ENCODE data around the gene TMEM135. TPM values are rescaled to one million over a fixed set of nuclear protein-coding genes. Genes with fewer than 3 reads are reported as not detected.

Gene TMEM135
- total RNA-seq, 1 experiment from 2014 or later: 65.5 TPM

DNA sequence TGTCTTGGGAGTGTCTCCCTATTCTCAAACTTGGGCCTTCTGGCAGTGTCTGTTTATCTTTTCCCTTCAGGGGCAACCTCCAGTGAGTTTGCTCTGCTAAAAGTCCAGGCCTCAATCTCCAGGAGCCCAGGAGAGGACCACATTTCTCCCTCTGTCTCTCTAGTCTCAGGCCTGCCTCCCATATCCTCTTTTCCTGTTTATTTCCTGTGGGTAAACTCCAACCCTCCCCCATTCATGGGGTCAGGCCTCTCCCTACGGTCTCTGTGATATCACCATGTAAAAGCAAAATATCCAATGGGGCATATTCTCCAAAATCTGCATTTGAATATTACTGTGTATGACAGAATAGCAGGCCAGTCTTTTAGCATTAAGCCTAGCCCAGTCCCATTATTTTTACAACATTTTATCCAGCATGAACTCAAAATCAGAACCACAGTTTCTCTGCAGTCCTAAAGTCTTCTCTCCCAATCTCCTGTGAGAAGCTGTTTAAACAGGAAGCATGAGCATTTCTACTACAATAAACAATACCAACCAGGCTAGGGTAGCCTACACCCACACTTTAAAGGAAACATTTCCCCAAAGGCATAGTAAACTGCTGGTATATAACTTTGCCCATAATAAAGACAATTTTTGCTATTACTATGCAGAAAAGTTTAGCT lies 18.0 kb upstream of the TMEM135 start:
- no peak overlapping the region for H3K4me3 ChIP-seq (ENCODE audit: low read depth in 2 of 2, low read length in 2 of 2)
- no peaks in the 10 kb centered on the region for H3K9me3 ChIP-seq (ENCODE audit: control insufficient read depth, insufficient read depth, low read depth, low read length)
- BruUV-seq (replicated peaks): no TSS peak
- CTCF ChIA-PET: interaction anchor here (0.5 kb wide), 1 partner anchor 859 kb away, joined by 4 read pairs; no protein-coding TSS in a partner anchor
- no peak overlapping the region for H3K27ac ChIP-seq (ENCODE audit: low read length)
- no peaks in the 10 kb centered on the region for H3K27me3 ChIP-seq (ENCODE audit: control insufficient read depth, insufficient read depth, low read length)
- no peaks in the 10 kb centered on the region for H3K4me1 ChIP-seq (ENCODE audit: control insufficient read depth, insufficient read depth, low read length)
- intact Hi-C loops (cut with micrococcal nuclease; ENCODE audit: unreplicated experiment) (no loop called here), in situ Hi-C loops (cut with HindIII; ENCODE audit: low pct_unique_long_range_greater_than_20kb, low sequenced_read_pairs) (no loop called here)
- ATAC-seq (no peak), DNase-seq (ENCODE audit: low read depth, low spot score) (no peak)
- no peaks in the 10 kb centered on the region for H3K36me3 ChIP-seq (ENCODE audit: control insufficient read depth, insufficient read depth, low read length)
- TF ChIP-seq TCF7L2 (IDR thresholded peaks at IDR 0.05; ENCODE audit: low read depth, low read length) (no peak), SIN3A (IDR thresholded peaks at IDR 0.05; ENCODE audit: borderline replicate concordance, insufficient read depth, low read depth, low read length) (no peak), POLR2AphosphoS5 (IDR thresholded peaks at IDR 0.05; ENCODE audit: low read depth, low read length) (no peak)
- TF ChIP-seq, protein P1, sequence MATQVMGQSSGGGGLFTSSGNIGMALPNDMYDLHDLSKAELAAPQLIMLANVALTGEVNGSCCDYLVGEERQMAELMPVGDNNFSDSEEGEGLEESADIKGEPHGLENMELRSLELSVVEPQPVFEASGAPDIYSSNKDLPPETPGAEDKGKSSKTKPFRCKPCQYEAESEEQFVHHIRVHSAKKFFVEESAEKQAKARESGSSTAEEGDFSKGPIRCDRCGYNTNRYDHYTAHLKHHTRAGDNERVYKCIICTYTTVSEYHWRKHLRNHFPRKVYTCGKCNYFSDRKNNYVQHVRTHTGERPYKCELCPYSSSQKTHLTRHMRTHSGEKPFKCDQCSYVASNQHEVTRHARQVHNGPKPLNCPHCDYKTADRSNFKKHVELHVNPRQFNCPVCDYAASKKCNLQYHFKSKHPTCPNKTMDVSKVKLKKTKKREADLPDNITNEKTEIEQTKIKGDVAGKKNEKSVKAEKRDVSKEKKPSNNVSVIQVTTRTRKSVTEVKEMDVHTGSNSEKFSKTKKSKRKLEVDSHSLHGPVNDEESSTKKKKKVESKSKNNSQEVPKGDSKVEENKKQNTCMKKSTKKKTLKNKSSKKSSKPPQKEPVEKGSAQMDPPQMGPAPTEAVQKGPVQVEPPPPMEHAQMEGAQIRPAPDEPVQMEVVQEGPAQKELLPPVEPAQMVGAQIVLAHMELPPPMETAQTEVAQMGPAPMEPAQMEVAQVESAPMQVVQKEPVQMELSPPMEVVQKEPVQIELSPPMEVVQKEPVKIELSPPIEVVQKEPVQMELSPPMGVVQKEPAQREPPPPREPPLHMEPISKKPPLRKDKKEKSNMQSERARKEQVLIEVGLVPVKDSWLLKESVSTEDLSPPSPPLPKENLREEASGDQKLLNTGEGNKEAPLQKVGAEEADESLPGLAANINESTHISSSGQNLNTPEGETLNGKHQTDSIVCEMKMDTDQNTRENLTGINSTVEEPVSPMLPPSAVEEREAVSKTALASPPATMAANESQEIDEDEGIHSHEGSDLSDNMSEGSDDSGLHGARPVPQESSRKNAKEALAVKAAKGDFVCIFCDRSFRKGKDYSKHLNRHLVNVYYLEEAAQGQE (IDR thresholded peaks at IDR 0.05; ENCODE audit: insufficient read depth in 1 of 2, low read depth in 2 of 2, low read length in 1 of 2): no peak
- TF ChIP-seq, protein P2, sequence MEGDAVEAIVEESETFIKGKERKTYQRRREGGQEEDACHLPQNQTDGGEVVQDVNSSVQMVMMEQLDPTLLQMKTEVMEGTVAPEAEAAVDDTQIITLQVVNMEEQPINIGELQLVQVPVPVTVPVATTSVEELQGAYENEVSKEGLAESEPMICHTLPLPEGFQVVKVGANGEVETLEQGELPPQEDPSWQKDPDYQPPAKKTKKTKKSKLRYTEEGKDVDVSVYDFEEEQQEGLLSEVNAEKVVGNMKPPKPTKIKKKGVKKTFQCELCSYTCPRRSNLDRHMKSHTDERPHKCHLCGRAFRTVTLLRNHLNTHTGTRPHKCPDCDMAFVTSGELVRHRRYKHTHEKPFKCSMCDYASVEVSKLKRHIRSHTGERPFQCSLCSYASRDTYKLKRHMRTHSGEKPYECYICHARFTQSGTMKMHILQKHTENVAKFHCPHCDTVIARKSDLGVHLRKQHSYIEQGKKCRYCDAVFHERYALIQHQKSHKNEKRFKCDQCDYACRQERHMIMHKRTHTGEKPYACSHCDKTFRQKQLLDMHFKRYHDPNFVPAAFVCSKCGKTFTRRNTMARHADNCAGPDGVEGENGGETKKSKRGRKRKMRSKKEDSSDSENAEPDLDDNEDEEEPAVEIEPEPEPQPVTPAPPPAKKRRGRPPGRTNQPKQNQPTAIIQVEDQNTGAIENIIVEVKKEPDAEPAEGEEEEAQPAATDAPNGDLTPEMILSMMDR (IDR thresholded peaks at IDR 0.05): no peak
- POLR2A ChIA-PET: no interaction called here

DNA sequence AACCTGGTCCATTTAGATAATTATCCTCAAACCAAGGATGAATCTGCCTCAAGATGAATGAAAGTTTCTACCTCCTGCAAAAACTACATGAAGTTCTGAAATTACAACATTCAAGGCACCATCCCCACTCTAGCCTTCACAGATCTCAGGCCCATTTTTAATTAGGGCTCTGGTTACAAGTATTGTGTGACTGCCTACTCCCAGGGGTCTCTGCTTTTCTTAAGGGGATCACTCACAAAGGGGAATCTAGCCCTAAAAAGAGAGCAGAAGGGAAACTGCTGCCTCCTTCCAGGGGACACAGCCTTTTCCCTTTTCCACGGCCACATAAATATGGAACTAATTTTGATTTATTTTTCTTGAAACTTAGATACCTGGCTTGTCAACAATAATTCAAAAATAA lies 17.4 kb upstream of the TMEM135 start:
- Histone ChIP-seq H3K27ac (ENCODE audit: low read length) (no peak overlapping the region), H3K27me3 (ENCODE audit: control insufficient read depth, insufficient read depth, low read length) (no peaks in the 10 kb centered on the region), H3K36me3 (ENCODE audit: control insufficient read depth, insufficient read depth, low read length) (no peaks in the 10 kb centered on the region), H3K4me3 (ENCODE audit: low read depth in 2 of 2, low read length in 2 of 2) (no peak overlapping the region), H3K4me1 (ENCODE audit: control insufficient read depth, insufficient read depth, low read length) (no peaks in the 10 kb centered on the region), H3K9me3 (ENCODE audit: control insufficient read depth, insufficient read depth, low read depth, low read length) (no peaks in the 10 kb centered on the region)
- CTCF ChIA-PET: interaction anchor here (0.5 kb wide), 1 partner anchor 858 kb away, joined by 4 read pairs; no protein-coding TSS in a partner anchor
- intact Hi-C loops (cut with micrococcal nuclease; ENCODE audit: unreplicated experiment) (no loop called here), in situ Hi-C loops (cut with HindIII; ENCODE audit: low pct_unique_long_range_greater_than_20kb, low sequenced_read_pairs) (no loop called here)
- ATAC-seq (no peak), DNase-seq (ENCODE audit: low read depth, low spot score) (no peak)
- no TSS peak for BruUV-seq (replicated peaks)
- TF ChIP-seq, protein P1 (IDR thresholded peaks at IDR 0.05; ENCODE audit: insufficient read depth in 1 of 2, low read depth in 2 of 2, low read length in 1 of 2): no peak
- no peak for TF ChIP-seq POLR2AphosphoS5 (IDR thresholded peaks at IDR 0.05; ENCODE audit: low read depth, low read length)
- TF ChIP-seq, protein P2 (IDR thresholded peaks at IDR 0.05): no peak
- TF ChIP-seq TCF7L2 (IDR thresholded peaks at IDR 0.05; ENCODE audit: low read depth, low read length): no peak
- no peak for TF ChIP-seq SIN3A (IDR thresholded peaks at IDR 0.05; ENCODE audit: borderline replicate concordance, insufficient read depth, low read depth, low read length)
- POLR2A ChIA-PET: no interaction called here
